Epidermal melanocyte (primary cell): ENCODE measurements around the gene EDARADD.
A peak's percentile ranks its signal among the peaks of the same experiment; 100 is the strongest.

Source experiments
- DNase-seq: peaks from one replicate; pipeline ENCODE4 v3.0.0; 2011; ENCODE audit warnings: low spot score; ENCODE audit not compliant: insufficient read length

Gene EDARADD

GRCh38 chr1:236392182-236392581, 1.9 kb upstream of the EDARADD start:
- DNase-seq: no peak

- DNase-seq: peak; percentile 47
These were observed 768 bp downstream of the EDARADD start for GRCh38 chr1:236394879-236395229.

- DNase-seq: peak; percentile 33
These were observed 1.3 kb downstream of the EDARADD start for GRCh38 chr1:236395230-236395946.

- DNase-seq: no peak
These were observed 2.0 kb downstream of the EDARADD start for GRCh38 chr1:236395947-236396664.

GRCh38 chr1:236396665-236397043, 2.6 kb downstream of the EDARADD start:
- no peak for DNase-seq

GRCh38 chr1:236397173-236397759, 3.2 kb downstream of the EDARADD start:
- no peak for DNase-seq

GRCh38 chr1:236398538-236398937, 4.5 kb downstream of the EDARADD start:
- DNase-seq: no peak

DNA sequence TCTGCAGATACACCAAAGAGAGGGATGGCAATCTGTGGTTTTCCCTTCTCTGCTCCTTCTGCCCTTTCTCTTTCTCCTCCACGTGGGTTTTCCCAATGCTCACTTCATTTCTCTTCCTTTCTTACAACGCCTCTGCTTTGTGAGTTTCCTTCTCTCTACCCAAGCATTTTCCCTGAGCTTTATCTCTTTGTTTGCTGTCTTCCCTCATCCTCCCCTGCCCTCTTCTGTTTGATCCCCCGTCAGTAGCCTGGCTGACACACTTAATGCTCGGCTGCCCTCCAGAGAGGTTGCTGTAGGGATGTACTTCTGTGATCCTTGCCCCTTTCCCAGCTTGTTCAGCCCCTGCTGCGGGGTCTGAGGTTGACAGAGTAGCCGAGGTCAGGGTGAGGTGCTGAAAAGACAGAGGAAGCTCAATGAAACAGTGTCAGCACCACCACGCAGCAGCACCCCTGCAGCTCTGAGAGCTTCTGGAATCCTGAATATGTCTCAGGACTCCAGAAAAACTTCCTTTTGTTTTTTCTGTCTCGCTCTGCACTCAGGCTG, 6.0 kb downstream of the EDARADD start:
- no peak for DNase-seq

DNA sequence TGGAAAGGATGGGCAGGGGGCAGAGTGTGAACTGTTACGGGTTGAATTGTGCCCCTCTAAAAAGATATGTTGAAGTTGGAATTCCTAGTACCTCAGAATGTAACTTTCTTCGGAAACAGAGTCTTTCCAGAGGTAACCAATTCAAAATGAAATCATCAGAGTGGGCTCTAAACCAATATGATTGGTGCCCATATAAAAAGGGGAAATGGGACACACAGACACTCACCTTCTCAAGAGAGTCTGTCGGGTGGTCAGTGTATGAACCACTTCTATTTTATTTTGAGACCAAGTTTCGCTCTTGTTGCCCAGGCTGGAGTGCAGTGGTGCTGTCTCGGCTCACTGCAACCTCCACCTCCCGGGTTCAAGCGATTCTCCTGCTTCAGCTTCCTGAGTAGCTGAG, 7.6 kb downstream of the EDARADD start:
- no peak for DNase-seq

DNA sequence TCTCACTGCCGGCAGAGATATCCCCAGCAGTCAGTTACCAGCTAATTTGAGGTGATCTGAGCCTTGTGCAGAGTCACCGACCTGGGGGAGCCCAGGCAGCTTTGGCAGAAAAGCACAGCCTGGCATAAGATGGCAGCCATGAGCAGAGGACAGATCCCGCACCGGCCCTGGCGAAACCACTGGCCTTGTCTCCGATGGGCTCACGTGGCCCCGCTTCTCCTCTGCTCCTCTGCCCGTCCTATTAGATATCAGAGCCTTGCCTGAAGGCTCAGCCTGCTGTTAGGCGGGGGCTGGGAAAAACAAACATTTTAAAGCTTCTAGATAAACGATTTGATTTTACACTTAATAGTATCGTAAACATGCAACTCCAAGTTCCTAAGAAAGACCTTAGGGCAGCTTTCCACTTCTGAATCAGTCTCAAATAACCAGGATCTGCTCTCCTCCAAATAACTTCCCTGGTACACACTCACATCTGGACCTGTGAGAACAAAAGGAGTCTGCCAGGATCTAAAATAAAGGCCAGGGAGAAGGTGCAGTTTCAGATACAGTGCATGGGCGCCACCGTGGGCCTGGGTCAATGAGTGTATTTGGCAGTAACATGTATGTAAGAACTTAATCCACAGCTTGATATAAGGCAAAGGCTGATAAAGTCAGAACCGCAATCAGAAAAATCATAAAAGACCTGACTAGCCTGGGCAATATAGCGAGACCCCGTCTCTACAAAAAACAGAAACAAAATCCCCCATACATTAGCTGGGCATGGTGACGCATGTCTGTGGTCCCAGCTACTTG, 10.0 kb downstream of the EDARADD start:
- DNase-seq: no peak

GRCh38 chr1:236407059-236407458, 13.0 kb downstream of the EDARADD start:
- no peak for DNase-seq

- no peak for DNase-seq
These were observed 19.6 kb downstream of the EDARADD start for GRCh38 chr1:236413688-236414087.

DNA sequence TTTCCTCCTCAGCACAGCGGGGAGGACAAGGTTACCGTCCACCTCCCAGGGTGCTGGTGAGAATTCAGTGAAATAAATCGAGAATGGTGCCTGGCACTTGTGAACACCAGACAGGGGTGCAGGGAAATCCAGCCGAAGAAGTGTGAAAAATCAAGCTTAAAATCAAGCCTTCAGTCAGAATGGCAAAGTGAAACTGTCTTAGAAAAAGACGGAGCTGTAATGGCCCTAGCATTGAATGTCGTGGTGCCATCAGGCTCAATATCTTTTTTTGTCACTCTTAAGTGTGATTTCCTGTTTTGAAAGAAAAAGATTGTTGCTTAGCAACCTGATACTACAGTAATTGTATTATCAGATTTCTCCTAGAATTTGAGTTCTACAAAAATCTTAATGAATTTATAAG, 22.1 kb downstream of the EDARADD start:
- no peak for DNase-seq

GRCh38 chr1:236417336-236417735, 23.2 kb downstream of the EDARADD start:
- DNase-seq: no peak

DNA sequence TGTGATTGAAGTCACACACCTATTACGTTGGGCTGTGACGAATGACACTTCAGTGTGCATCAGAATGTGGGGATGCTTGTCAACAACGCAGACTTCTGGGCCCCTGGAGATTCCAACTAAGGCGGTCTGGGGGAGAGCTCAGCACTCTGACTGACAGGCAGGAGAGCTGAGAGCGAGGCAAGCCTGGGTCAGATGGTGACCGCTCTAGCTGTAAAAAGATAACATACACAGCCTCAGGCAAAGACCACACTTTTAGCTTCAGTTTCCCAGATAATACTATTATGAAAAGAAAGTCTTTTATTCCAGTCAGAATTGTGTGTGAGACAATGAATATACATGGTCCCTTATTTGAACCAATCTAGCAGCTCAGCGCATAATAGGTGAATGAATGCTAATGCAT, 25.4 kb downstream of the EDARADD start:
- DNase-seq: no peak

DNA sequence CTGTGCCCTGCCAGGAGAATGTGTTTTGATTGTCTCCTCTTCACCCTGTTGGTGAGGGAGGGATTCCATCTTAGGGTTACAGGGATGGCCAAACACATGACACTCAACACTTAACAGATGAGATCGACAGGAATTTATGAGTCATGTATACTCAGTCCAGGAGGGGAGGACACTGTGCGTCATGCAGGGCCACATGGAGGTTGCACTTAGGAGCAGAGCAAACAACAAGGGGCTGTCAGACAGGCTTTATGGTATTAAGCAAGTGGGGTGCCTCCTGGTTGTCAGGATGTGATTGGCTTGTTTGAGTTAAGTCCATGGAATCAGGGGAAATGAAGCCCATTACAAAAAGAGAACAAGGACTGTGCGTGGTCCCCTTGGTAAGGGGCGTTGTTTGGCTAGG, 26.9 kb downstream of the EDARADD start:
- DNase-seq: no peak

DNA sequence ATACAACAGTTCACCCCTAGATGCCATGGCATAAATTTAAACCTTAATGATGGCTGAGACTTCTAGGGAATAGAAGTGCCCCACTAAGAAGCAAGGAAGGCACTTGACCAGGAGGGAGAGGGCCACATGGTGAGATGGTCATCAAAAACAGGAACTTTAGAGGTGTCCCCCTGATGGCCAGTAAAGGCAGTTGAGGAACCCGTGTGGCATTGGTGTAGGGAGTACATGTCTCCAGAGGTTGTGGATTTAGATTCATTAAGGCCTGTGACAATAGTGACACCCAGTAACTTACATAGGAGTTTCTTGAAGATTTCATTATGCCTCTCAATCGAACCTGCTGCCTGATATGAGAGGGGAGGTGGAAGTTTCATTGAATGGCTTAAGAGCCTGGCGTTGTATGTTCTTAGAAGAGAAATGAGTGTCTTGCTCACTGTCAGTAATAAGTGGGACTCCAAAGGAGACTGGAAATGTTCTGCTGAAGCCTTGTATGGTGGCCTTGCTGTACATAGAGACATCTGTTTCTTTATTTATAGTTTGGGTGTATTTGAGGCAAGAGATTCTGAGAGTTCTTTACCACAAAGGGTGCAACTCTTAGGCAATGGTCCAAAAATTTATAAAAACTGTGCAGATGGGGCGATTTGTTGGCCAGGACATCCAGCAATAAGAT, 27.9 kb downstream of the EDARADD start:
- no peak for DNase-seq

GRCh38 chr1:236422517-236422876, 28.4 kb downstream of the EDARADD start:
- DNase-seq: no peak

DNA sequence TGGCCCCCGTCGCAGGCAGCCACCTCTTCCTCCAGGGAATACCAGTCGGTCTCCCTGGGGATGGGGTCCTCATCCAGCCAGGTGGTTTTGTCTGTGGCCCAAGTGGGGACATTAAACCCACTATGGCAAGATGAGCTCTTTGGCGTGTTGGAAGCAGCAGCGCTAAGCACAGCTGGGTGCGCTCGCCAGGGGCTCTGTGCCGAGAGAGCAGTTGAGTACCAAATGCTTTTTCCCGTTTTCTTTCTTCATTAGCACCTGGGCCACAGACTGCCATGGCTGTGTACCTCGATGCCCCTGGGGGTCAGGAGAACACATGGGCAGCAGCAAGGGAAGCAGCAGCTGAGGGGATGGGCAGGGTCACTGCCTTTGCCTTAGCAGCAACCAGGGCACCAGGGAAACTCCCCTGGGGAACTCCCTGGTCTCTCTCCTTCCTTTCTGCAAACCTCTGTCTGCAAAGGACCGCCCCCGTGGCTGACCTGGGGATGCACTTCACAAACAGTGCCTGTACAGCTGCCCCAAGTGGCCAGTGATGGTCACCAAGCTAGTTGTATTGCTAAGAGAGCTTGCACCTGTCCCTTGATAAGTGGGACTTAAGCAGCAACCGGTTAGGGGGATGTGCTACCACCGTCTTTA, 31.1 kb downstream of the EDARADD start:
- no peak for DNase-seq

DNA sequence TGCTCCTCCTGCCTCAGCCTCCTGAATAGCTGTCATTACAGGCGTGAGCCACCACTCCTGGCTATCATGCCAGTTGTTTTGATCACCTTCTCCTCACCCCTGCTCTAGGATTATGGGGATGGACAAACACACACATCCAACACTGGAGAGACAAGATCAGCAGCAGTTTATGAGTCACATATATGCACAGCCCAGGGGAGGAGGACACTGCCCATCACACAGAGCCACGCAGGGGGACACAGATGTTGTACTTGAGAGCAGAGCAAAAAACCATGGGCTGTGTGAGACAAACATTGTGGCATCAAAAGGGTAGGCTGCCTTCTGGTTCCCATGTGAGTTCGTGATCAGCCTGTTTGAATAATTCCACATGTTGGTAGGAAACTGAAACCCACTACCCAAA, 32.1 kb downstream of the EDARADD start:
- DNase-seq: no peak
